ENCODE data around the gene TJAP1.

TJAP1 gene

GRCh38 chr6:43467752-43468151, 9.6 kb upstream of the TJAP1 start:
- TF ChIP-seq ZC3H10 (CRISPR knock-in tag; IDR thresholded peaks at IDR 0.05) (no peak), PATZ1 (CRISPR knock-in tag; IDR thresholded peaks at IDR 0.05; ENCODE audit: borderline replicate concordance) (no peak), ZNF565 (CRISPR knock-in tag; conservative IDR thresholded peaks at IDR 0.05; ENCODE audit: low read depth) (no peak), ZNF8 (CRISPR knock-in tag; IDR thresholded peaks at IDR 0.05) (no peak), SNAI2 (CRISPR knock-in tag; IDR thresholded peaks at IDR 0.05) (no peak), ESRRG (CRISPR knock-in tag; IDR thresholded peaks at IDR 0.05) (no peak), RARB (CRISPR knock-in tag; IDR thresholded peaks at IDR 0.05) (no peak), PPARA (CRISPR knock-in tag; IDR thresholded peaks at IDR 0.05; ENCODE audit: borderline replicate concordance) (no peak), ZNF70 (CRISPR knock-in tag; IDR thresholded peaks at IDR 0.05) (no peak), TOX (CRISPR knock-in tag; IDR thresholded peaks at IDR 0.05; ENCODE audit: borderline replicate concordance) (no peak), BACH2 (CRISPR knock-in tag; IDR thresholded peaks at IDR 0.05; ENCODE audit: borderline replicate concordance) (no peak), ISL1 (CRISPR knock-in tag; IDR thresholded peaks at IDR 0.05) (no peak)
- TF ChIP-seq, protein P1, sequence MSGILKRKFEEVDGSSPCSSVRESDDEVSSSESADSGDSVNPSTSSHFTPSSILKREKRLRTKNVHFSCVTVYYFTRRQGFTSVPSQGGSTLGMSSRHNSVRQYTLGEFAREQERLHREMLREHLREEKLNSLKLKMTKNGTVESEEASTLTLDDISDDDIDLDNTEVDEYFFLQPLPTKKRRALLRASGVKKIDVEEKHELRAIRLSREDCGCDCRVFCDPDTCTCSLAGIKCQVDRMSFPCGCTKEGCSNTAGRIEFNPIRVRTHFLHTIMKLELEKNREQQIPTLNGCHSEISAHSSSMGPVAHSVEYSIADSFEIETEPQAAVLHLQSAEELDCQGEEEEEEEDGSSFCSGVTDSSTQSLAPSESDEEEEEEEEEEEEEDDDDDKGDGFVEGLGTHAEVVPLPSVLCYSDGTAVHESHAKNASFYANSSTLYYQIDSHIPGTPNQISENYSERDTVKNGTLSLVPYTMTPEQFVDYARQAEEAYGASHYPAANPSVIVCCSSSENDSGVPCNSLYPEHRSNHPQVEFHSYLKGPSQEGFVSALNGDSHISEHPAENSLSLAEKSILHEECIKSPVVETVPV (CRISPR knock-in tag; IDR thresholded peaks at IDR 0.05), result no peak
- no peak for ATAC-seq

DNA sequence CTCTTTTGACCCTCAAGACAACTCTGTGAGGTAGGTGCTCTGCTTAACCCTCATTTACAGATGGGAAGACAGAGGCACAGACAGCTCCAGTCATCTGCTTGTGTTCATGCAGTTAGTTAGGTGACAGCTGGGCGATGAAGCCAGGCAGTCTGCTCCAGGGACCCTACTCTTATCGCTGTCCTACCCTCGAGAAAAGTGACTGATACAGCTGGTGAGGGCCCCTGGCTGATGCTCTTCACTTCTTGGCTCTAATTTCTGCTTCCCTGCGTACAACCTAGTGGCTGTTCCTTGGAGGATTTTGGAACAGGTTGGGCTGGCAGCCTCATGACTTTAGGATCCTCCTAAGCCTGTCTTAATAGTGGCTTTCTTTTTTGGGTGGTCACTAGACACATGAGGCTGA, 9.1 kb upstream of the TJAP1 start:
- TF ChIP-seq, protein P2, sequence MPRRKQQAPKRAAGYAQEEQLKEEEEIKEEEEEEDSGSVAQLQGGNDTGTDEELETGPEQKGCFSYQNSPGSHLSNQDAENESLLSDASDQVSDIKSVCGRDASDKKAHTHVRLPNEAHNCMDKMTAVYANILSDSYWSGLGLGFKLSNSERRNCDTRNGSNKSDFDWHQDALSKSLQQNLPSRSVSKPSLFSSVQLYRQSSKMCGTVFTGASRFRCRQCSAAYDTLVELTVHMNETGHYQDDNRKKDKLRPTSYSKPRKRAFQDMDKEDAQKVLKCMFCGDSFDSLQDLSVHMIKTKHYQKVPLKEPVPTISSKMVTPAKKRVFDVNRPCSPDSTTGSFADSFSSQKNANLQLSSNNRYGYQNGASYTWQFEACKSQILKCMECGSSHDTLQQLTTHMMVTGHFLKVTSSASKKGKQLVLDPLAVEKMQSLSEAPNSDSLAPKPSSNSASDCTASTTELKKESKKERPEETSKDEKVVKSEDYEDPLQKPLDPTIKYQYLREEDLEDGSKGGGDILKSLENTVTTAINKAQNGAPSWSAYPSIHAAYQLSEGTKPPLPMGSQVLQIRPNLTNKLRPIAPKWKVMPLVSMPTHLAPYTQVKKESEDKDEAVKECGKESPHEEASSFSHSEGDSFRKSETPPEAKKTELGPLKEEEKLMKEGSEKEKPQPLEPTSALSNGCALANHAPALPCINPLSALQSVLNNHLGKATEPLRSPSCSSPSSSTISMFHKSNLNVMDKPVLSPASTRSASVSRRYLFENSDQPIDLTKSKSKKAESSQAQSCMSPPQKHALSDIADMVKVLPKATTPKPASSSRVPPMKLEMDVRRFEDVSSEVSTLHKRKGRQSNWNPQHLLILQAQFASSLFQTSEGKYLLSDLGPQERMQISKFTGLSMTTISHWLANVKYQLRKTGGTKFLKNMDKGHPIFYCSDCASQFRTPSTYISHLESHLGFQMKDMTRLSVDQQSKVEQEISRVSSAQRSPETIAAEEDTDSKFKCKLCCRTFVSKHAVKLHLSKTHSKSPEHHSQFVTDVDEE (CRISPR knock-in tag; IDR thresholded peaks at IDR 0.05), result no peak
- no peak for TF ChIP-seq ZNF70 (CRISPR knock-in tag; IDR thresholded peaks at IDR 0.05)
- TF ChIP-seq TOX (CRISPR knock-in tag; IDR thresholded peaks at IDR 0.05; ENCODE audit: borderline replicate concordance), result no peak
- TF ChIP-seq PPARA (CRISPR knock-in tag; IDR thresholded peaks at IDR 0.05; ENCODE audit: borderline replicate concordance), result no peak
- TF ChIP-seq CSDC2 (CRISPR knock-in tag; IDR thresholded peaks at IDR 0.05), result no peak
- TF ChIP-seq OSR1 (CRISPR knock-in tag; IDR thresholded peaks at IDR 0.05), result no peak
- TF ChIP-seq ZC3H10 (CRISPR knock-in tag; IDR thresholded peaks at IDR 0.05), result no peak
- TF ChIP-seq TCF4 (CRISPR knock-in tag; IDR thresholded peaks at IDR 0.05; ENCODE audit: borderline replicate concordance), result no peak
- TF ChIP-seq PATZ1 (CRISPR knock-in tag; IDR thresholded peaks at IDR 0.05; ENCODE audit: borderline replicate concordance), result no peak
- TF ChIP-seq, protein P3, sequence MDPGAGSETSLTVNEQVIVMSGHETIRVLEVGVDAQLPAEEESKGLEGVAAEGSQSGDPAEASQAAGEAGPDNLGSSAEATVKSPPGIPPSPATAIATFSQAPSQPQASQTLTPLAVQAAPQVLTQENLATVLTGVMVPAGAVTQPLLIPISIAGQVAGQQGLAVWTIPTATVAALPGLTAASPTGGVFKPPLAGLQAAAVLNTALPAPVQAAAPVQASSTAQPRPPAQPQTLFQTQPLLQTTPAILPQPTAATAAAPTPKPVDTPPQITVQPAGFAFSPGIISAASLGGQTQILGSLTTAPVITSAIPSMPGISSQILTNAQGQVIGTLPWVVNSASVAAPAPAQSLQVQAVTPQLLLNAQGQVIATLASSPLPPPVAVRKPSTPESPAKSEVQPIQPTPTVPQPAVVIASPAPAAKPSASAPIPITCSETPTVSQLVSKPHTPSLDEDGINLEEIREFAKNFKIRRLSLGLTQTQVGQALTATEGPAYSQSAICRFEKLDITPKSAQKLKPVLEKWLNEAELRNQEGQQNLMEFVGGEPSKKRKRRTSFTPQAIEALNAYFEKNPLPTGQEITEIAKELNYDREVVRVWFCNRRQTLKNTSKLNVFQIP (CRISPR knock-in tag; IDR thresholded peaks at IDR 0.05; ENCODE audit: borderline replicate concordance, low read depth), result no peak
- no peak for ATAC-seq

DNA sequence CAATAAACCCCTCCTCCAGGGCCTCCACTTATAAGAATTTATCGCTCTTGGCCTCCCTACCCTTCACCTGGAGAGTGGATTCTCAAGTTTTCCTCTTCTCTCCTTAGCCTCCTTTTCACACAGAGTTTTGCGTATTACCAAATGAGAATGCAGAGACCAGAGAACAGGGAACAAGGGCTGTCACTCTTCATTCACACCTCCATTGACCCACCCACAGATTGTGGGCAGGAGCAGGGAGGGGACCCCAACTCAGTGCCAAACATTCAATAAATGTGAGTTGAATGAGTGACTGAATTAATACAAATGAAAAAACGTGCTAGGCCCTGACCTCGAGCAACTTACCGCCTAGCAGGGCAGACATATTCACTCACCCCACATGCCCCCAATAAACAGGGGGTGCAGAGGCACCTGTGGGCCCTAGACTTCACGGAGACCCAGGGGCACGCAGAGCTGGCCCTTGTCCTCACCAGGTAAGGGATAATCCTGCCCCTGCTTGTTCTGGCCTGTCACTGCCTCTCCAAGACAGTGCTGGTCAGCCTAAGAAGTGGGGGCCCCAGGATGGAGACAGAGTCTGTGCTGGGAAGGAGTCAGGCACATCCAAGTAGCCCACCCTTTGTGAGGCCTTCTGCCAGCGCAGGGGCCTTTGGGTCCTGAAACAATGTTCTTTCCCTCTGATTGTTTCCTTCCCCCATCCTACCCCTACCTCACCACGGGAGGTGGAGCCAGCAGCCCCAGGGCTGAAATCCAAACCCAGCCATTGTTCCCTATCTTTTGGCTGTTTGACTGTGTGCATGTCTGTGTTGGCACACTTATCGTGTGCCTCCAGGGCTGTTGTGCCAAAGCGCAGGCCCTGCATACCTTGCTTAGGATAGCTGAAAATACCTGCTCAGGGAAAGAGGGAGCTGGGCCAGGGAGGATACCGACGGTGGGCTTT, 8.4 kb upstream of the TJAP1 start:
- ATAC-seq, result no peak
- TF ChIP-seq, protein P3 (CRISPR knock-in tag; IDR thresholded peaks at IDR 0.05; ENCODE audit: borderline replicate concordance, low read depth), result no peak
- TF ChIP-seq BACH2 (CRISPR knock-in tag; IDR thresholded peaks at IDR 0.05; ENCODE audit: borderline replicate concordance) (no peak), PPARA (CRISPR knock-in tag; IDR thresholded peaks at IDR 0.05; ENCODE audit: borderline replicate concordance) (no peak), ISL1 (CRISPR knock-in tag; IDR thresholded peaks at IDR 0.05) (no peak), ZNF70 (CRISPR knock-in tag; IDR thresholded peaks at IDR 0.05) (no peak), SNAI2 (CRISPR knock-in tag; IDR thresholded peaks at IDR 0.05) (no peak), ZFP3 (CRISPR knock-in tag; IDR thresholded peaks at IDR 0.05) (no peak), ESRRG (CRISPR knock-in tag; IDR thresholded peaks at IDR 0.05) (no peak), ZFP30 (CRISPR knock-in tag; IDR thresholded peaks at IDR 0.05) (no peak)
- TF ChIP-seq, protein P4, sequence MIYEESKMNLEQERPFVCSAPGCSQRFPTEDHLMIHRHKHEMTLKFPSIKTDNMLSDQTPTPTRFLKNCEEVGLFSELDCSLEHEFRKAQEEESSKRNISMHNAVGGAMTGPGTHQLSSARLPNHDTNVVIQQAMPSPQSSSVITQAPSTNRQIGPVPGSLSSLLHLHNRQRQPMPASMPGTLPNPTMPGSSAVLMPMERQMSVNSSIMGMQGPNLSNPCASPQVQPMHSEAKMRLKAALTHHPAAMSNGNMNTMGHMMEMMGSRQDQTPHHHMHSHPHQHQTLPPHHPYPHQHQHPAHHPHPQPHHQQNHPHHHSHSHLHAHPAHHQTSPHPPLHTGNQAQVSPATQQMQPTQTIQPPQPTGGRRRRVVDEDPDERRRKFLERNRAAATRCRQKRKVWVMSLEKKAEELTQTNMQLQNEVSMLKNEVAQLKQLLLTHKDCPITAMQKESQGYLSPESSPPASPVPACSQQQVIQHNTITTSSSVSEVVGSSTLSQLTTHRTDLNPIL (CRISPR knock-in tag; IDR thresholded peaks at IDR 0.05; ENCODE audit: low read depth), result no peak
- TF ChIP-seq, protein P1 (CRISPR knock-in tag; IDR thresholded peaks at IDR 0.05), result no peak
